B cell (primary cell): Measurements from ENCODE around the gene UTP11. TPM values are rescaled to one million over a fixed set of nuclear protein-coding genes. Genes with fewer than 3 reads are reported as not detected.

Experiments used
- ATAC-seq: fragments of 200-7000 bp; cut with Tn5 transposase; one replicate; pipeline ENCODE4 v1.10.0; 2021; ENCODE audit warnings: low read depth, mild to moderate bottlenecking, moderate number of reproducible peaks, moderate library complexity
- CTCF ChIA-PET: fragments of 350-600 bp; sonication (Branson Sonifier 250); formaldehyde crosslinking; loops from one replicate; lab custom pipeline; 2021; ENCODE audit warnings: antibody characterized with exemption, inconsistent platforms; lab: Charles Lee
- POLR2A ChIA-PET: fragments of 350-600 bp; sonication (Branson Sonifier 250); formaldehyde crosslinking; loops from one replicate; lab custom pipeline; 2021; ENCODE audit warnings: antibody characterized with exemption; lab: Charles Lee
- DNase-seq: peaks from one replicate; pipeline ENCODE4 v3.0.0; 2013
- H2AFZ ChIP-seq: 2 replicates; pipeline ENCODE4 v1.6.1; 2012; ENCODE audit warnings: mild to moderate bottlenecking, low read depth, low read length; ENCODE audit not compliant: insufficient read depth, poor library complexity, severe bottlenecking
- H3K27ac ChIP-seq, 2 donors: 1 replicate in 1 of 2; 2 replicates in 1 of 2; pipeline ENCODE4 v1.5.1; 2012 to 2013; ENCODE audit warnings: low read length in 2 of 2, mild to moderate bottlenecking in 2 of 2, moderate library complexity in 1 of 2
- H3K27me3 ChIP-seq, 4 experiments: fragments of 200-600 bp in 1 of 4; sonication (generic) in 1 of 4; replicated peaks in 1 of 4; 1 replicate in 2 of 4; 2 replicates in 2 of 4; pipeline versions ENCODE4 v1.6.1 to v1.7.0; 2013 to 2016; ENCODE audit warnings: low read length in 3 of 4, mild to moderate bottlenecking in 2 of 4, mixed read lengths in 1 of 4, moderate library complexity in 1 of 4; ENCODE audit not compliant: insufficient read depth in 4 of 4, control insufficient read depth in 3 of 4; ENCODE audit errors: control extremely low read depth in 1 of 4
- H3K36me3 ChIP-seq, 2 experiments: replicated peaks in 1 of 2; 1 replicate in 1 of 2; 2 replicates in 1 of 2; pipeline versions ENCODE4 v1.6.1 to v1.7.1; 2013; ENCODE audit warnings: low read length in 1 of 2; ENCODE audit not compliant: insufficient read depth in 2 of 2, control insufficient read depth in 1 of 2; ENCODE audit errors: control extremely low read depth in 1 of 2, extremely low read depth in 1 of 2
- H3K4me1 ChIP-seq, 2 donors: fragments of 200-600 bp in 1 of 2; sonication (generic) in 1 of 2; 1 replicate in 1 of 2; 2 replicates in 1 of 2; pipeline versions ENCODE4 v1.5.1 to v1.6.1; 2013 to 2017; ENCODE audit warnings: low read length in 2 of 2; ENCODE audit not compliant: control insufficient read depth in 2 of 2, insufficient read depth in 2 of 2
- H3K4me2 ChIP-seq: replicated peaks from 2 replicates; pipeline ENCODE3; 2012; ENCODE audit warnings: mild to moderate bottlenecking, low read depth, low read length; ENCODE audit not compliant: poor library complexity, severe bottlenecking
- H3K4me3 ChIP-seq, 5 experiments: fragments of 200-600 bp in 1 of 5; sonication (generic) in 1 of 5; 1 replicate in 3 of 5; 2 replicates in 2 of 5; pipeline versions ENCODE4 v1.5.1 to v1.7.0; 2011 to 2016; ENCODE audit warnings: low read length in 4 of 5, mild to moderate bottlenecking in 4 of 5, low read depth in 2 of 5, control low read depth in 1 of 5, moderate library complexity in 1 of 5; ENCODE audit not compliant: insufficient read depth in 1 of 5; ENCODE audit errors: control extremely low read depth in 1 of 5, extremely low read depth in 1 of 5
- H3K79me2 ChIP-seq: fragments of 200-600 bp; sonication (generic); one replicate; pipeline ENCODE4 v1.6.0; 2016; ENCODE audit warnings: low read length; ENCODE audit not compliant: control insufficient read depth, insufficient read depth
- H3K9ac ChIP-seq: fragments of 200-600 bp; sonication (generic); 2 replicates; pipeline ENCODE4 v1.6.1; 2017; ENCODE audit warnings: mild to moderate bottlenecking, low read length, moderate library complexity
- H3K9me3 ChIP-seq, 3 donors: one replicate each; pipeline versions ENCODE4 v1.6.1 to v1.7.1; 2013; ENCODE audit warnings: low read length in 2 of 3; ENCODE audit not compliant: control insufficient read depth in 2 of 3, insufficient read depth in 1 of 3; ENCODE audit errors: control extremely low read depth in 1 of 3
- H4K20me1 ChIP-seq: 2 replicates; pipeline ENCODE4 v1.6.0; 2012; ENCODE audit warnings: mild to moderate bottlenecking, low read length; ENCODE audit not compliant: insufficient read depth, control insufficient read depth, poor library complexity, severe bottlenecking
- H3K27ac Mint-ChIP-seq: one replicate; pipeline ENCODE4 v1.8.0; 2021; ENCODE audit warnings: mixed read lengths
- H3K27me3 Mint-ChIP-seq: one replicate; pipeline ENCODE4 v1.8.0; 2021; ENCODE audit warnings: mixed read lengths
- H3K4me1 Mint-ChIP-seq: one replicate; pipeline ENCODE4 v1.8.0; 2021; ENCODE audit warnings: mixed read lengths
- H3K4me3 Mint-ChIP-seq: one replicate; pipeline ENCODE4 v1.8.0; 2021; ENCODE audit warnings: mixed read lengths
- H3K9me3 Mint-ChIP-seq: one replicate; pipeline ENCODE4 v1.8.0; 2022; ENCODE audit warnings: mixed read lengths; ENCODE audit not compliant: insufficient read depth
- EZH2 ChIP-seq: IDR thresholded peaks from 2 replicates; pipeline ENCODE4 v1.6.1; 2012; ENCODE audit warnings: borderline replicate concordance, low read depth, mild to moderate bottlenecking, moderate library complexity, low read length; ENCODE audit not compliant: insufficient read depth, poor library complexity, severe bottlenecking
- WGBS: methylation state at CpG from one replicate; pipeline ENCODE4 v1.1.5; 2013; ENCODE audit warnings: missing lambda C conversion rate; ENCODE audit not compliant: insufficient coverage; 5-methylcytosine and 5-hydroxymethylcytosine counted together
- intact Hi-C: fragments of 100-400 bp; cut with micrococcal nuclease; formaldehyde crosslinking; loops from one replicate; pipeline ENCODE4 v1.10.0; 2022
- polyA plus RNA-seq: library from polyadenylated mRNA; depleted of rRNA; stranded (reverse); fragments of >200 nt; gene quantifications from 2 replicates; pipeline ENCODE4 v1.2.3, GENCODE V29; 2012
- total RNA-seq, 2 donors: library from RNA; stranded (reverse); fragments of 120-200 nt in 1 of 2; gene quantifications; 1 replicate in 1 of 2; 2 replicates in 1 of 2; pipeline versions ENCODE4 v1.2.3 to v1.2.4, GENCODE V29; 2013 to 2022
- TF ChIP-seq, protein P1 (sequence below): fragments of 200-600 bp; IDR thresholded peaks from one replicate; pipeline ENCODE4 v1.8.0; 2022; ENCODE audit warnings: antibody characterized with exemption, mild to moderate bottlenecking

The UTP11 gene
- total and polyA plus RNA-seq, 2 donors (not counting 1 experiment from before 2014, with no cell fraction given), result 6.0 to 16.8 TPM

DNA sequence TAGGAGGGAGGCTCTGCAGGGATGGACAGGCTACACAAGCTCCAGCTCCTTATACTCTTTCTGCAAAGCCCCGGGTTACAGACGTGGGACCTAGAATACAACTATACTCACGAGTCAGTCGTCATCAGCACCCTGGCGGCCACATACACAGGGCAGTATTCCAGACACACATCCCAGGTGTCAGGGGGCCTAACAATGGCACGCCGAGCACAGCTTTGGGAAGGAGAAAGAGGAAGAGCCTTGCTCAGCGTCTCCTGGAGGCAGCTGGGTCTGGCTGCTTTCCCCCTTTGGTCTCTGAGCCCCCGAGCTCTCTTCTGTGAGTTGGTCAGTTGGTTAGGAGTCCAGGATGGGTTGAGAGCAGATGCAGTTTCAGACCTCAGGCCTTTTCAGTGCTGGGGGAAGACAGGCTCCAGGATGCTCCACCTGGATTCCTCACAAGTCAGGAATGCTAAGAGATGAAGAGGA lies 38.6 kb downstream of the UTP11 start:
- Histone ChIP-seq H3K79me2 (no peaks in the 10 kb centered on the region), H3K9ac (no peak overlapping the region), H3K4me3 (no peak overlapping the region), H3K27ac (no peak overlapping the region), H3K36me3 (no peaks in the 10 kb centered on the region), H3K4me2 (no peak overlapping the region), H2AFZ (no peak overlapping the region), H3K9me3 (no peaks in the 10 kb centered on the region), H4K20me1 (no peaks in the 10 kb centered on the region), H3K4me1 (peaks cover 13 to 25% of the 10 kb centered on the region in 2 donors), H3K27me3 (peaks cover 0 to 9% (median 2%) of the 10 kb centered on the region in 4 experiments)
- 87% methylated on average over 5 of the region's 9 CpGs for WGBS
- ATAC-seq (no peak), DNase-seq (no peak)
- CTCF ChIA-PET, result no interaction called here
- POLR2A ChIA-PET, result no interaction called here
- Mint-ChIP-seq H3K9me3 (no peaks in the 10 kb centered on the region), H3K4me3 (no peak overlapping the region), H3K4me1 (peaks cover 29% of the 10 kb centered on the region), H3K27me3 (no peaks in the 10 kb centered on the region), H3K27ac (no peak overlapping the region)
- TF ChIP-seq, protein P1, sequence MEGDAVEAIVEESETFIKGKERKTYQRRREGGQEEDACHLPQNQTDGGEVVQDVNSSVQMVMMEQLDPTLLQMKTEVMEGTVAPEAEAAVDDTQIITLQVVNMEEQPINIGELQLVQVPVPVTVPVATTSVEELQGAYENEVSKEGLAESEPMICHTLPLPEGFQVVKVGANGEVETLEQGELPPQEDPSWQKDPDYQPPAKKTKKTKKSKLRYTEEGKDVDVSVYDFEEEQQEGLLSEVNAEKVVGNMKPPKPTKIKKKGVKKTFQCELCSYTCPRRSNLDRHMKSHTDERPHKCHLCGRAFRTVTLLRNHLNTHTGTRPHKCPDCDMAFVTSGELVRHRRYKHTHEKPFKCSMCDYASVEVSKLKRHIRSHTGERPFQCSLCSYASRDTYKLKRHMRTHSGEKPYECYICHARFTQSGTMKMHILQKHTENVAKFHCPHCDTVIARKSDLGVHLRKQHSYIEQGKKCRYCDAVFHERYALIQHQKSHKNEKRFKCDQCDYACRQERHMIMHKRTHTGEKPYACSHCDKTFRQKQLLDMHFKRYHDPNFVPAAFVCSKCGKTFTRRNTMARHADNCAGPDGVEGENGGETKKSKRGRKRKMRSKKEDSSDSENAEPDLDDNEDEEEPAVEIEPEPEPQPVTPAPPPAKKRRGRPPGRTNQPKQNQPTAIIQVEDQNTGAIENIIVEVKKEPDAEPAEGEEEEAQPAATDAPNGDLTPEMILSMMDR, result no peak
- TF ChIP-seq EZH2, result no peak
- intact Hi-C loops, result no loop called here

GRCh38 chr1:38052750-38053415 lies 40.3 kb downstream of the UTP11 start:
- Histone ChIP-seq H3K4me3 (no peak overlapping the region), H3K79me2 (no peaks in the 10 kb centered on the region), H4K20me1 (no peaks in the 10 kb centered on the region), H3K4me1 (peaks cover 13 to 20% of the 10 kb centered on the region in 2 donors), H3K9ac (no peak overlapping the region), H3K9me3 (no peaks in the 10 kb centered on the region), H2AFZ (no peak overlapping the region), H3K36me3 (no peaks in the 10 kb centered on the region), H3K27ac (no peak overlapping the region), H3K27me3 (peaks cover 0 to 2% (median 0%) of the 10 kb centered on the region in 4 experiments), H3K4me2 (peak overlapping the region; percentile 25)
- H3K9me3 Mint-ChIP-seq, result no peaks in the 10 kb centered on the region
- POLR2A ChIA-PET, result no interaction called here
- no peak overlapping the region for H3K27ac Mint-ChIP-seq
- DNase-seq, result peak; percentile 79
- H3K4me1 Mint-ChIP-seq, result peaks cover 24% of the 10 kb centered on the region
- CTCF ChIA-PET, result no interaction called here
- H3K27me3 Mint-ChIP-seq, result no peaks in the 10 kb centered on the region
- H3K4me3 Mint-ChIP-seq, result peak overlapping the region; percentile 14
- ATAC-seq, result peak; percentile 92
- TF ChIP-seq, protein P1, result no peak
- no peak for TF ChIP-seq EZH2
- intact Hi-C loops, result no loop called here
- 0% methylated on average over 1 of the region's 3 CpGs for WGBS
